ENCODE results near the gene ZNF574.

DNA sequence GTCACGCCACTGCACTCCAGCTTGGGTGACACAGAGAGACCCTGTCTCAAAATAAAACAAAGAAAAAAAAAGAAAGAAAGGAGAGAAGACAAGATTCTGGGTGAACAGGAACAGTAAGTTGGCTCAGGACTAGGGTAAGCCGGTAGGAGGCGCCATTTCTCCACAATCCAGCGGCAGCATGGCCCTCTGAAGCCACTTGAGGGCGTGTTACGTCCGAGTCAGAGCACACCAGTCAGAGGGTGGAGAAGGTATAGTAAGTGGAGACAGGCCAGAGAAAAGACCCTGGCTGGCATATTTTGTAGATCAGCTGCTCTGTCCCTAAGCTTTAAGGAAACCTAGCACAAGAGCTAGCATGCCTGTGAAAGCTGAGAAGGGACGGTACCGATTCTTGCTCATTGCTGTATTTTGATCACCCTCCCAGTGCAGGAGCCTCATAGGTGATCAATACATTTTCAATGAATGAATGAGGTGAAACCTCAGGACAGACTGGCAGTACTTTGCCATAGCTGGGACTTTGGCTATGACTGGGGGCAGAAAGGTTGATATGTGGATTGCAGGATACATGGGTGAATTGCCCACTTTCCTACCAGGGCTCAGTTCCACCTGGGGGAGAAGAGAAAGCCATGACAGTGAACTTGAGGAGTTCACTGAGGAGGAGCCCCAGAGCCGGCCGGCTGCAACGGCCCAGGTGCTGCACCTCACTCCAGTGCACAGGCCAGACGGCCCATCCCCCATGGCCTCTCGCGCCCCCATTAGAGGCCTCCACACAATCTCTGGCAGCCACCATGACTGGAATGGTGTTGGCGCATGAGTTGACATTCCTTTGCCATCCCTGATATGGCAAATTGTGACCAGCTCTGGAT lies 32.8 kb downstream of the ZNF574 start:
- no peak for TF ChIP-seq POLR2AphosphoS5 (IDR thresholded peaks at IDR 0.05; ENCODE audit: low read depth, low read length)
- TF ChIP-seq, protein P1, sequence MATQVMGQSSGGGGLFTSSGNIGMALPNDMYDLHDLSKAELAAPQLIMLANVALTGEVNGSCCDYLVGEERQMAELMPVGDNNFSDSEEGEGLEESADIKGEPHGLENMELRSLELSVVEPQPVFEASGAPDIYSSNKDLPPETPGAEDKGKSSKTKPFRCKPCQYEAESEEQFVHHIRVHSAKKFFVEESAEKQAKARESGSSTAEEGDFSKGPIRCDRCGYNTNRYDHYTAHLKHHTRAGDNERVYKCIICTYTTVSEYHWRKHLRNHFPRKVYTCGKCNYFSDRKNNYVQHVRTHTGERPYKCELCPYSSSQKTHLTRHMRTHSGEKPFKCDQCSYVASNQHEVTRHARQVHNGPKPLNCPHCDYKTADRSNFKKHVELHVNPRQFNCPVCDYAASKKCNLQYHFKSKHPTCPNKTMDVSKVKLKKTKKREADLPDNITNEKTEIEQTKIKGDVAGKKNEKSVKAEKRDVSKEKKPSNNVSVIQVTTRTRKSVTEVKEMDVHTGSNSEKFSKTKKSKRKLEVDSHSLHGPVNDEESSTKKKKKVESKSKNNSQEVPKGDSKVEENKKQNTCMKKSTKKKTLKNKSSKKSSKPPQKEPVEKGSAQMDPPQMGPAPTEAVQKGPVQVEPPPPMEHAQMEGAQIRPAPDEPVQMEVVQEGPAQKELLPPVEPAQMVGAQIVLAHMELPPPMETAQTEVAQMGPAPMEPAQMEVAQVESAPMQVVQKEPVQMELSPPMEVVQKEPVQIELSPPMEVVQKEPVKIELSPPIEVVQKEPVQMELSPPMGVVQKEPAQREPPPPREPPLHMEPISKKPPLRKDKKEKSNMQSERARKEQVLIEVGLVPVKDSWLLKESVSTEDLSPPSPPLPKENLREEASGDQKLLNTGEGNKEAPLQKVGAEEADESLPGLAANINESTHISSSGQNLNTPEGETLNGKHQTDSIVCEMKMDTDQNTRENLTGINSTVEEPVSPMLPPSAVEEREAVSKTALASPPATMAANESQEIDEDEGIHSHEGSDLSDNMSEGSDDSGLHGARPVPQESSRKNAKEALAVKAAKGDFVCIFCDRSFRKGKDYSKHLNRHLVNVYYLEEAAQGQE (IDR thresholded peaks at IDR 0.05; ENCODE audit: insufficient read depth in 1 of 2, low read depth in 2 of 2, low read length in 2 of 2) = peak; percentile 31 to 42; a peak in 1 of 4 replicates
- TF ChIP-seq TAF1 (IDR thresholded peaks at IDR 0.05; ENCODE audit: borderline replicate concordance, insufficient read depth, low read length) = no peak
- TF ChIP-seq SIN3A (IDR thresholded peaks at IDR 0.05; ENCODE audit: borderline replicate concordance, insufficient read depth, low read length) = no peak
